ENCODE results near the gene STAG1.
"Not testable (repeated sequence)": the region's sequence is repeated elsewhere in the genome, so short reads cannot be mapped to it uniquely, and the experiment has no call there.

Gene STAG1

GRCh38 chr3:136699271-136699828 is 52.8 kb downstream of the STAG1 start:
- no peak for DNase-seq

GRCh38 chr3:136698361-136698760 is 53.8 kb downstream of the STAG1 start:
- no peak for DNase-seq

GRCh38 chr3:136696797-136697196 is 55.4 kb downstream of the STAG1 start:
- no peak for DNase-seq

GRCh38 chr3:136694321-136694720 is 57.9 kb downstream of the STAG1 start:
- no peak for DNase-seq

- no peak for DNase-seq
Measured at GRCh38 chr3:136690599-136690998, 61.6 kb downstream of the STAG1 start.

- DNase-seq: no peak
Measured at GRCh38 chr3:136685882-136686281, 66.3 kb downstream of the STAG1 start.

- no peak for DNase-seq
Measured at GRCh38 chr3:136682740-136683312, 69.4 kb downstream of the STAG1 start.

- DNase-seq: no peak
Measured at GRCh38 chr3:136678981-136679380, 73.2 kb downstream of the STAG1 start.

- DNase-seq: no peak
Measured at GRCh38 chr3:136676009-136676408, 76.2 kb downstream of the STAG1 start.

GRCh38 chr3:136675150-136675858 is 76.9 kb downstream of the STAG1 start:
- DNase-seq: no peak

- no peak for DNase-seq
Measured at GRCh38 chr3:136672457-136672856, 79.7 kb downstream of the STAG1 start.

- DNase-seq: no peak
Measured at GRCh38 chr3:136671921-136672320, 80.3 kb downstream of the STAG1 start.

- no peak for DNase-seq
Measured at GRCh38 chr3:136670166-136670565, 82.0 kb downstream of the STAG1 start.

- DNase-seq: no peak
Measured at GRCh38 chr3:136667081-136667480, 85.1 kb downstream of the STAG1 start.

- not testable (repeated sequence) for DNase-seq
Measured at GRCh38 chr3:136666301-136666700, 85.9 kb downstream of the STAG1 start.

- no peak for DNase-seq
Measured at GRCh38 chr3:136664771-136665170, 87.4 kb downstream of the STAG1 start.

GRCh38 chr3:136661282-136661681 is 90.9 kb downstream of the STAG1 start:
- no peak for DNase-seq

- DNase-seq: peak in 1 of 4 experiments; percentile 5
Measured at GRCh38 chr3:136658946-136659682, 93.1 kb downstream of the STAG1 start.

GRCh38 chr3:136657526-136657925 is 94.7 kb downstream of the STAG1 start:
- no peak for DNase-seq

GRCh38 chr3:136653628-136654027 is 98.5 kb downstream of the STAG1 start:
- no peak for DNase-seq

- DNase-seq: no peak
Measured at GRCh38 chr3:136651581-136651980, 100.6 kb downstream of the STAG1 start.

- no peak for DNase-seq
Measured at GRCh38 chr3:136650461-136650860, 101.7 kb downstream of the STAG1 start.

- DNase-seq: no peak
Measured at GRCh38 chr3:136645915-136646314, 106.3 kb downstream of the STAG1 start.

GRCh38 chr3:136644212-136644611 is 108.0 kb downstream of the STAG1 start:
- no peak for DNase-seq

Data from suppressor macrophage (primary cell).